ENCODE results near the gene CNTNAP2. TPM values are rescaled to one million over a fixed set of nuclear protein-coding genes. Genes with fewer than 3 reads are reported as not detected.
"Not testable (repeated sequence)": the region's sequence is repeated elsewhere in the genome, so short reads cannot be mapped to it uniquely, and the experiment has no call there.

CNTNAP2 gene
- total RNA-seq, 4 donors from 2014 or later, result not detected

DNA sequence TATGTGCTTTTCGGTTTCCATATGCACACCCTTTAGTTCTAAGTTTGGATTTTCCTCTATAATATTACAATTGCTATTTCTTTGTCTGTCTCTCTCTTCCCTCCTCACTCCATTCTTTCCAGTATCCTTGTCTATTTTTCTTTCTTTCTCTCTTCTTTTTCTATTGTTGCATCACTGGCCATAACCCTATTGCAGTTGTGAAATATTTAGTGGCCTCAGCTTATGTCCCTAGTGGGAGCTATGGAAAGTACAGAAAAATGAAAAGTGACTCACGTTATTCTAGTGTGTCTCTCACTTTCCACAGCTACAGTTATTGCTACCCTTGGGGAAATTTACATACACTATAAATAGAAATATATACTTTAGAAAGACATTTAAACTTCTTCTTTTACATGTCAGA, 59.1 kb downstream of the CNTNAP2 start:
- in situ Hi-C loops (cut with MboI; ENCODE audit: low sequenced_read_pairs in 4 of 4) (no loop called here), intact Hi-C loops (cut with DNase I; ENCODE audit: low total_unique reads) (no loop called here)
- ATAC-seq, result no peak

GRCh38 chr7:146176860-146177259, 60.3 kb downstream of the CNTNAP2 start:
- Histone ChIP-seq H3K4me3 (no peak overlapping the region), H3K27ac (no peak overlapping the region), H3K36me3 (no peaks in the 10 kb centered on the region), H3K9me3 (no peaks in the 10 kb centered on the region), H3K4me1 (no peaks in the 10 kb centered on the region), H3K27me3 (no peaks in the 10 kb centered on the region)
- in situ Hi-C loops (cut with MboI; ENCODE audit: low sequenced_read_pairs in 4 of 4) (no loop called here), intact Hi-C loops (cut with DNase I; ENCODE audit: low total_unique reads) (no loop called here)
- DNase-seq (no peak), ATAC-seq (no peak)
- no peak for TF ChIP-seq POLR2A (IDR thresholded peaks at IDR 0.05)
- TF ChIP-seq, protein P1, sequence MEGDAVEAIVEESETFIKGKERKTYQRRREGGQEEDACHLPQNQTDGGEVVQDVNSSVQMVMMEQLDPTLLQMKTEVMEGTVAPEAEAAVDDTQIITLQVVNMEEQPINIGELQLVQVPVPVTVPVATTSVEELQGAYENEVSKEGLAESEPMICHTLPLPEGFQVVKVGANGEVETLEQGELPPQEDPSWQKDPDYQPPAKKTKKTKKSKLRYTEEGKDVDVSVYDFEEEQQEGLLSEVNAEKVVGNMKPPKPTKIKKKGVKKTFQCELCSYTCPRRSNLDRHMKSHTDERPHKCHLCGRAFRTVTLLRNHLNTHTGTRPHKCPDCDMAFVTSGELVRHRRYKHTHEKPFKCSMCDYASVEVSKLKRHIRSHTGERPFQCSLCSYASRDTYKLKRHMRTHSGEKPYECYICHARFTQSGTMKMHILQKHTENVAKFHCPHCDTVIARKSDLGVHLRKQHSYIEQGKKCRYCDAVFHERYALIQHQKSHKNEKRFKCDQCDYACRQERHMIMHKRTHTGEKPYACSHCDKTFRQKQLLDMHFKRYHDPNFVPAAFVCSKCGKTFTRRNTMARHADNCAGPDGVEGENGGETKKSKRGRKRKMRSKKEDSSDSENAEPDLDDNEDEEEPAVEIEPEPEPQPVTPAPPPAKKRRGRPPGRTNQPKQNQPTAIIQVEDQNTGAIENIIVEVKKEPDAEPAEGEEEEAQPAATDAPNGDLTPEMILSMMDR (IDR thresholded peaks at IDR 0.05 in 4 of 5, conservative IDR thresholded peaks at IDR 0.05 in 1 of 5), result no peak

More for the DNA sequence above, 59.1 kb downstream of the CNTNAP2 start:
- H3K27me3 ChIP-seq, result no peaks in the 10 kb centered on the region
- H3K4me1 ChIP-seq, result no peaks in the 10 kb centered on the region
- no peak for DNase-seq
- no peak overlapping the region for H3K4me3 ChIP-seq
- H3K9me3 ChIP-seq, result no peaks in the 10 kb centered on the region
- no peak overlapping the region for H3K27ac ChIP-seq
- TF ChIP-seq POLR2A (IDR thresholded peaks at IDR 0.05), result no peak
- TF ChIP-seq, protein P1 (IDR thresholded peaks at IDR 0.05 in 4 of 5, conservative IDR thresholded peaks at IDR 0.05 in 1 of 5), result no peak
- H3K36me3 ChIP-seq, result no peaks in the 10 kb centered on the region

DNA sequence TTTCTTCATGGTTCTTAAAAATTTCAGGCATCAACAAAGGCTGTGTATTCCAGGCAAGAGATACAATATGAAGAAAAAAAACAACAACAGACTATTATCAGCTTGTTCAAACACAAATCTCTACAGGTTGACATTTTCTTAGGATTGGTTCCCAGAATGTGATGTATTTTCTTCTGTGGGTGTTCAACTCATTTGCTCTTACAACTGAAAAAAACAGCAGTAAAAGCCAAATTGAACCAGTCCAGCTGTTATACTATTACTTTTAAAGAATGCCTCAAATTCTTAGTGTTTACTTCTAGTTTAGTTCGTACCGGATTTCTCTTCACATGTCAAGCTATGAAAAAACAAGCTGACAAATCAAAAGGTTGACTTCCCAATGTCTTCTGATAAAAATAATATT, 60.7 kb downstream of the CNTNAP2 start:
- Histone ChIP-seq H3K9me3 (no peaks in the 10 kb centered on the region), H3K4me3 (no peak overlapping the region), H3K36me3 (no peaks in the 10 kb centered on the region), H3K4me1 (no peaks in the 10 kb centered on the region), H3K27me3 (no peaks in the 10 kb centered on the region), H3K27ac (no peak overlapping the region)
- ATAC-seq (no peak), DNase-seq (no peak)
- no peak for TF ChIP-seq POLR2A (IDR thresholded peaks at IDR 0.05)
- TF ChIP-seq, protein P1 (IDR thresholded peaks at IDR 0.05 in 4 of 5, conservative IDR thresholded peaks at IDR 0.05 in 1 of 5), result no peak
- in situ Hi-C loops (cut with MboI; ENCODE audit: low sequenced_read_pairs in 4 of 4), result no loop called here
- intact Hi-C loops (cut with DNase I; ENCODE audit: low total_unique reads), result no loop called here

GRCh38 chr7:146185844-146186243, 69.2 kb downstream of the CNTNAP2 start:
- Histone ChIP-seq H3K4me3 (no peak overlapping the region), H3K9me3 (no peaks in the 10 kb centered on the region), H3K27ac (no peak overlapping the region), H3K27me3 (no peaks in the 10 kb centered on the region), H3K36me3 (no peaks in the 10 kb centered on the region), H3K4me1 (no peaks in the 10 kb centered on the region)
- intact Hi-C loops (cut with DNase I; ENCODE audit: low total_unique reads), result no loop called here
- ATAC-seq (no peak), DNase-seq (no peak)
- TF ChIP-seq, protein P1 (IDR thresholded peaks at IDR 0.05 in 4 of 5, conservative IDR thresholded peaks at IDR 0.05 in 1 of 5), result no peak
- no peak for TF ChIP-seq POLR2A (IDR thresholded peaks at IDR 0.05)
- in situ Hi-C loops (cut with MboI; ENCODE audit: low sequenced_read_pairs in 4 of 4), result no loop called here

GRCh38 chr7:146191428-146191827, 74.8 kb downstream of the CNTNAP2 start:
- H3K4me1 ChIP-seq; DNase-seq; H3K27me3 ChIP-seq; in situ Hi-C loops (cut with MboI; ENCODE audit: low sequenced_read_pairs in 4 of 4); H3K4me3 ChIP-seq; H3K36me3 ChIP-seq; H3K27ac ChIP-seq; H3K9me3 ChIP-seq; intact Hi-C loops (cut with DNase I; ENCODE audit: low total_unique reads); ATAC-seq: not testable (repeated sequence)

Measured in gastrocnemius medialis (tissue), 4 donors.